SK-N-SH (cell line): ENCODE data around the gene STARD13. TPM values are rescaled to one million over a fixed set of nuclear protein-coding genes. Genes with fewer than 3 reads are reported as not detected.

ENCODE experiments used
- CTCF ChIA-PET: fragments of 300-600, 350-600 bp; formaldehyde crosslinking; extraction: SDS; loops from one replicate; lab custom pipeline; 2021; lab: Yijun Ruan, JAX
- POLR2A ChIA-PET: fragments of 350-600 bp; sonication (Branson Sonifier 250); formaldehyde crosslinking; extraction: SDS; loops from one replicate; lab custom pipeline; 2020; ENCODE audit warnings: antibody characterized with exemption, inconsistent platforms; lab: Yijun Ruan, JAX
- DNase-seq: peaks from one replicate; pipeline ENCODE4 v3.0.0; 2012
- H2AFZ ChIP-seq: fragments of 200-600 bp; sonication (generic); 2 replicates; pipeline ENCODE4 v1.8.1; 2016; ENCODE audit warnings: antibody characterized with exemption, mild to moderate bottlenecking, low read depth
- H3F3A ChIP-seq: fragments of 200-600 bp; sonication (generic); replicated peaks from 2 replicates; pipeline ENCODE3; 2016; ENCODE audit warnings: antibody characterized with exemption, mild to moderate bottlenecking; ENCODE audit not compliant: insufficient read depth
- H3K27ac ChIP-seq, 2 experiments: fragments of 200-500 bp in 1 of 2; fragments of 200-600 bp in 1 of 2; sonication (Bioruptor generic) in 1 of 2; sonication (generic), shearing (Covaris generic) in 1 of 2; 2 replicates each; pipeline versions ENCODE4 v1.5.1 to v1.6.1; 2014 to 2016; ENCODE audit warnings: low read depth in 2 of 2, inconsistent platforms in 1 of 2, low read length in 1 of 2, mild to moderate bottlenecking in 1 of 2, mixed read lengths in 1 of 2
- H3K27me3 ChIP-seq: fragments of 200-600 bp; sonication (generic), shearing (Covaris generic); 2 replicates; pipeline ENCODE4 v1.6.1; 2016; ENCODE audit warnings: mixed run types; ENCODE audit not compliant: insufficient read depth
- H3K36me3 ChIP-seq, 2 experiments: fragments of 200-500 bp in 1 of 2; fragments of 200-600 bp in 1 of 2; sonication (Bioruptor generic) in 1 of 2; sonication (generic) in 1 of 2; replicated peaks in 1 of 2; 2 replicates each; pipeline versions ENCODE3 to v1.5.1; 2014 to 2016; ENCODE audit warnings: low read length in 1 of 2, mild to moderate bottlenecking in 1 of 2; ENCODE audit not compliant: insufficient read depth in 2 of 2, control insufficient read depth in 1 of 2
- H3K4me1 ChIP-seq, 2 experiments: fragments of 200-500 bp in 1 of 2; fragments of 200-600 bp in 1 of 2; sonication (Bioruptor generic) in 1 of 2; sonication (generic), shearing (Covaris generic) in 1 of 2; 2 replicates each; pipeline versions ENCODE4 v1.5.1 to v1.6.1; 2014 to 2016; ENCODE audit warnings: low read depth in 1 of 2, low read length in 1 of 2, mixed run types in 1 of 2; ENCODE audit not compliant: insufficient read depth in 2 of 2, control insufficient read depth in 1 of 2
- H3K4me2 ChIP-seq: fragments of 200-600 bp; sonication (generic), shearing (Covaris generic); 2 replicates; pipeline ENCODE4 v1.6.1; 2017; ENCODE audit warnings: mixed run types
- H3K4me3 ChIP-seq, 2 experiments: fragments of 200-500 bp in 1 of 2; fragments of 200-600 bp in 1 of 2; sonication (Bioruptor generic) in 1 of 2; sonication (generic), shearing (Covaris generic) in 1 of 2; 2 replicates each; pipeline versions ENCODE4 v1.5.1 to v1.8.1; 2014 to 2016; ENCODE audit warnings: low read depth in 2 of 2, inconsistent platforms in 1 of 2, low read length in 1 of 2, mild to moderate bottlenecking in 1 of 2, mixed read lengths in 1 of 2, moderate library complexity in 1 of 2
- H3K79me2 ChIP-seq: fragments of 200-600 bp; sonication (generic); 2 replicates; pipeline ENCODE4 v1.8.1; 2017; ENCODE audit warnings: mild to moderate bottlenecking; ENCODE audit not compliant: insufficient read depth
- H3K9ac ChIP-seq: fragments of 200-600 bp; sonication (generic); 2 replicates; pipeline ENCODE4 v1.6.1; 2017; ENCODE audit warnings: mixed run types
- H3K9me2 ChIP-seq: fragments of 200-600 bp; sonication (generic); 2 replicates; pipeline ENCODE4 v1.6.1; 2017; ENCODE audit warnings: mixed run types
- H3K9me3 ChIP-seq: fragments of 200-600 bp; sonication (generic); 2 replicates; pipeline ENCODE4 v1.6.1; 2017; ENCODE audit warnings: mixed run types, mild to moderate bottlenecking, moderate library complexity
- H4K20me1 ChIP-seq: fragments of 200-600 bp; sonication (generic); 2 replicates; pipeline ENCODE4 v1.6.1; 2017; ENCODE audit warnings: mild to moderate bottlenecking, mixed run types; ENCODE audit not compliant: insufficient read depth
- CTCF ChIP-seq: fragments of 200-600 bp; sonication (generic); IDR thresholded peaks from 2 replicates; pipeline ENCODE4 v1.6.1; 2017; ENCODE audit warnings: antibody characterized with exemption, mild to moderate bottlenecking, moderate library complexity
- ELF1 ChIP-seq: IDR thresholded peaks from 2 replicates; pipeline ENCODE4 v1.4.0; 2012
- EP300 ChIP-seq, 2 experiments: IDR thresholded peaks; 2 replicates each; pipeline versions ENCODE4 v1.4.0 to v1.6.1; 2012; ENCODE audit warnings: borderline replicate concordance in 1 of 2, low read depth in 1 of 2, low read length in 1 of 2
- EZH2phosphoT487 ChIP-seq: fragments of 200-600 bp; sonication (generic); IDR thresholded peaks from 2 replicates; pipeline ENCODE4 v1.6.1; 2017; ENCODE audit warnings: low read depth, mixed run types, mild to moderate bottlenecking, antibody characterized with exemption, moderate library complexity, borderline replicate concordance
- FOSL2 ChIP-seq: IDR thresholded peaks from 2 replicates; pipeline ENCODE4 v1.4.0; 2012; ENCODE audit warnings: low read depth, mild to moderate bottlenecking, moderate library complexity, borderline replicate concordance
- FOXJ3 ChIP-seq: sonication (generic); formaldehyde crosslinking; IDR thresholded peaks from 2 replicates; pipeline ENCODE4 v1.5.1; 2020; ENCODE audit warnings: mild to moderate bottlenecking, missing genetic modification reagents
- FOXM1 ChIP-seq: IDR thresholded peaks from 2 replicates; pipeline ENCODE4 v1.4.0; 2012; ENCODE audit warnings: low read depth, mild to moderate bottlenecking
- MXI1 ChIP-seq: IDR thresholded peaks from 2 replicates; pipeline ENCODE4 v1.6.1; 2012; ENCODE audit warnings: mild to moderate bottlenecking, low read depth, low read length, improper control_type of control experiment
- NFIC ChIP-seq: IDR thresholded peaks from 2 replicates; pipeline ENCODE4 v1.4.0; 2012; ENCODE audit warnings: borderline replicate concordance
- NRF1 ChIP-seq: IDR thresholded peaks from 2 replicates; pipeline ENCODE4 v1.6.1; 2012; ENCODE audit warnings: low read depth, mild to moderate bottlenecking, low read length
- POLR2AphosphoS5 ChIP-seq: IDR thresholded peaks from 2 replicates; pipeline ENCODE4 v1.6.1; 2012; ENCODE audit warnings: low read depth, low read length
- SIN3A ChIP-seq: IDR thresholded peaks from 2 replicates; pipeline ENCODE4 v1.6.1; 2012; ENCODE audit warnings: low read depth, mild to moderate bottlenecking, low read length, moderate library complexity, borderline replicate concordance
- SMC3 ChIP-seq: IDR thresholded peaks from 2 replicates; pipeline ENCODE4 v1.6.1; 2012; ENCODE audit warnings: low read depth, low read length, improper control_type of control experiment
- USF1 ChIP-seq: IDR thresholded peaks from 2 replicates; pipeline ENCODE4 v1.4.0; 2012; ENCODE audit warnings: low read depth, borderline replicate concordance
- USF2 ChIP-seq: fragments of 150-350 bp; IDR thresholded peaks from 2 replicates; pipeline ENCODE4 v1.6.1; 2017; ENCODE audit warnings: antibody characterized with exemption, low read length, low read depth, borderline replicate concordance
- YY1 ChIP-seq: IDR thresholded peaks from 2 replicates; pipeline ENCODE4 v1.4.0; 2012; ENCODE audit warnings: low read depth, mild to moderate bottlenecking
- ZBTB33 ChIP-seq: IDR thresholded peaks from 2 replicates; pipeline ENCODE4 v1.4.0; 2012; ENCODE audit warnings: low read depth, borderline replicate concordance
- WGBS: methylation state at CpG from one replicate; pipeline ENCODE4 v1.1.6; 2017; ENCODE audit warnings: low lambda C conversion rate; 5-methylcytosine and 5-hydroxymethylcytosine counted together
- polyA plus RNA-seq, 3 experiments: library from polyadenylated mRNA; depleted of rRNA; stranded (reverse); fragments of >200 nt; gene quantifications; 2 replicates each; pipeline ENCODE4 v1.2.3, GENCODE V29; 2012

The STARD13 gene
- polyA plus RNA-seq, 1 of the 3 experiments (the other 2 are of a cell fraction): 5.7 TPM

GRCh38 chr13:33107361-33107760 lies 178.2 kb downstream of the STARD13 start (continued):
- TF ChIP-seq EZH2phosphoT487 (no peak), CTCF (no peak), YY1 (no peak), SIN3A (no peak)

- Histone ChIP-seq H3K27ac (no peak overlapping the region; a peak in 1 of 4 replicates), H2AFZ (no peak overlapping the region), H3K9me3 (no peaks in the 10 kb centered on the region), H3K4me3 (no peak overlapping the region), H3K9ac (no peak overlapping the region), H3K79me2 (no peaks in the 10 kb centered on the region), H3K36me3 (peaks cover 26 to 39% of the 10 kb centered on the region in 2 experiments), H3K4me1 (peaks cover 3 to 14% of the 10 kb centered on the region in 2 experiments), H4K20me1 (no peaks in the 10 kb centered on the region), H3F3A (no peaks in the 10 kb centered on the region), H3K4me2 (no peak overlapping the region), H3K27me3 (no peaks in the 10 kb centered on the region), H3K9me2 (no peaks in the 10 kb centered on the region)
- POLR2A ChIA-PET: no interaction called here
- TF ChIP-seq NRF1: no peak
- TF ChIP-seq EZH2phosphoT487: no peak
- TF ChIP-seq ELF1: no peak
- TF ChIP-seq NFIC: no peak
- no peak for TF ChIP-seq FOXM1
- TF ChIP-seq USF2: no peak
- no peak for TF ChIP-seq FOXJ3
- no peak for TF ChIP-seq SMC3
- TF ChIP-seq EP300 (IDR thresholded peaks at IDR 0.05; ENCODE audit: borderline replicate concordance in 1 of 2, low read depth in 1 of 2, low read length in 1 of 2): no peak
- TF ChIP-seq FOSL2: no peak
- no peak for TF ChIP-seq ZBTB33
- no peak for TF ChIP-seq YY1
- no peak for TF ChIP-seq USF1
- TF ChIP-seq POLR2AphosphoS5: no peak
- TF ChIP-seq MXI1: no peak
- DNase-seq: no peak
- WGBS: 88% methylated on average over 7 of the region's 7 CpGs
- CTCF ChIA-PET: no interaction called here
These were observed 178.7 kb downstream of the STARD13 start for GRCh38 chr13:33106656-33107360.
